Measurements from ENCODE around the gene HTT-AS.
"Not testable (repeated sequence)": the region's sequence is repeated elsewhere in the genome, so short reads cannot be mapped to it uniquely, and the experiment has no call there.

The HTT-AS gene

DNA sequence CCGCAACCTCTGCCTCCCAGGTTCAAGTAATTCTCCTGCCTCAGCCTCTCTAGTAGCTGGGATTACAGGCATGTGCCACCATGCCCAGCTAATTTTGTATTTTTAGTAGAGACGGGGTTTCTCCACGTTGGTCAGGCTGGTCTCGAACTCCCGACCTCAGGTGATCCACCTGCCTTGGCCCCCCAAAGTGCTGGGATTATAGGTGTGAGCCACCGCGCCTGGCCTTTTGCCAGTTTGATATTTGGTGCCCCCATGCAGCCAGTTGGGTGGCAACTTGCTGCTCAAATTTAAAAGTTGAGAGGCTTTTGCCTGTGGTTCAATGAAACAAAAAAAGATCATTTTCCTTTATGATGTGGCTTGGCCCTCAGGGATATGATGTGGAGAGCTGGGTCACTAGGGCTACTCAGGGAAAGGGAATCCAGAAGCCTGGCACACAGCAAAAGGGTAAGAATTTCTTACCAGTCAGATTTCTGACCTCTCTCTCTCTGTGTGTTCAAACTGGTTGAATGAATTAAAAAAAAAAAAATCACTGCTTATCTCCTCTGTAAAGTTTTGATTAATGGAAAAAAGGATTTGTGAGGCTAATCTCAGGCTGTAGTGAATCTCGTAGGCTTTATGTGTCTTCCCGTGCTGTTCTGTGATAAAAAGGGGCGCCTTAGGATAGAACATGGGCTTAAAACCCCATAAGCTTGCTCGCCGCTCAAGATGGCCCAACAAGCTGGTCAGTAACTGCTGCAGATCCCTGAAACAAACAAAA lies 23.0 kb downstream of the HTT-AS start:
- not testable (repeated sequence) for DNase-seq

DNA sequence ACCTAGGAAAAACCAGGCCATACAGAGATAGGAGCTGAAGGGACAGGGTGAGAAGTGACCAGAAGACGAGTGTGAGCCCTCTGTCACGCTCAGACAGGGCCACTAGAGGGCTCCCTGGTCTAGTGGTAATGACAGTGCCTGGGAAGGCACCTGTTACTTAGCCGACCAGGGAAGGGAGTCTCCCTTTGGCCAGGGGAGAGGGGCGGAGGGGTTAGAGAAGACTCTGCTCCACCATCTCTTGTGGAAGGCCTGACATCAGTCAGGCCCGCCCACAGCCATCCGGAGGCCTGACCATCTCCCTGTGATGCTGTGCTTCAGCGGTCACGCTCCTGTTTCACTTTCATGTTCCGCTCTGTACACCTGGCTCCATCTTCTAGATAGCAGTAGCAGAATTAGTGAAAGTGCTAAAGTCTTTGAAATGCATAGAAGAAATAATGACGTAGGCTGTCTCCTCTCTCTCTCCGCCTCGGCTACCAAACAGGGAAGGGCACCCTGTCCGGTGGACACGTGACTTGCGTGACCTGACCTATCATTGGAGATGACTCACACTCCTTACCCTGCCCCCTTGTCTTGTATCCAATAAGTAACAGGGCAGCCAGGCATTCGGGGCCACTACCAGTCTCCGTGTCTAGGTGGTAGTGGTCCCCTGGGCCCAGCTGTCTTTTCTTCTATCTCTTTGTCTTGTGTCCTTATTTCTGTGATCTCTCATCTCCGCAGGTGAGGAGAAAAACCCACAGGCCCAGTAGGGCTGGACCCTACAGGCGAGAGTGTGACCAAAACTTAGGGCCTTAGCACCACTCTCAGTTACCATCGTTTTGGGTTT lies 26.7 kb downstream of the HTT-AS start:
- peak; percentile 38 for DNase-seq

DNA sequence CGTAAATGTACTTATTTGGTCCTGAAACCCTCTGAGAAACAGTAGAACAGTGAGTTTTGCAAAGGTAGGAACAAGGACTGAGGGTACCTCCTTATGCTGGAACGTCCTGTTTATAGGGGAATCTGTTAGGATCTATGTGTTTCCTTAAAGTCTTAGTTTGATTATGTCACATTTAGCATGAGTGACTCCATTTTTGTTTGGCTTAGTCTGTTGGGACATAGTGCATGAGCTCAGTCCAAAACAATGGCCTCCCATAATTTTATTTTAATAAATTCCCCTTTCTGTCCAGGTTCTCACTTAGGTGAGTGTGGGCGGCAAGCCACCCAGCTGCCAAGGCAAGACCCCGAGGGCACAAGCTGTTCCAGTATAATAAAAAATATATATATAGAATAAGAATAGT lies 27.7 kb downstream of the HTT-AS start:
- no peak for DNase-seq

DNA sequence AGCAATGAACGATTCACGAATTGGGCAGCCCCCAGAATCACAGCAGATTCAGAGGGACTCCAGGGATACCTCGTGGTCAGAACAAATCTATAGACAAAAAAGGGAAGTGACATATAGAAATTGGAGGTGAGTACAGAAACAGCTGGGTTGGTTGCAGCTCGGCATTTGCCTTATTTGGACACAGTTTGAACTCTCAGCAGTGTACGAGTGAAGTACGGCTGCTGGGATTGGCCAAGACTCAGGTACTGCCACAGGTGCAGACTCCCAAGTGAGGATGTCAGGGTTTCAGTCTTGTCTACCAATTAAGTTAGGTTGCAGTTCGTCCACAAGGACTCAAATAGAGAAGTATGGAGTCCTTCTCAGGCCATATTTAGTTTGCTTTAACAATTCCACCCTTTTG lies 28.2 kb downstream of the HTT-AS start:
- DNase-seq = no peak

DNA sequence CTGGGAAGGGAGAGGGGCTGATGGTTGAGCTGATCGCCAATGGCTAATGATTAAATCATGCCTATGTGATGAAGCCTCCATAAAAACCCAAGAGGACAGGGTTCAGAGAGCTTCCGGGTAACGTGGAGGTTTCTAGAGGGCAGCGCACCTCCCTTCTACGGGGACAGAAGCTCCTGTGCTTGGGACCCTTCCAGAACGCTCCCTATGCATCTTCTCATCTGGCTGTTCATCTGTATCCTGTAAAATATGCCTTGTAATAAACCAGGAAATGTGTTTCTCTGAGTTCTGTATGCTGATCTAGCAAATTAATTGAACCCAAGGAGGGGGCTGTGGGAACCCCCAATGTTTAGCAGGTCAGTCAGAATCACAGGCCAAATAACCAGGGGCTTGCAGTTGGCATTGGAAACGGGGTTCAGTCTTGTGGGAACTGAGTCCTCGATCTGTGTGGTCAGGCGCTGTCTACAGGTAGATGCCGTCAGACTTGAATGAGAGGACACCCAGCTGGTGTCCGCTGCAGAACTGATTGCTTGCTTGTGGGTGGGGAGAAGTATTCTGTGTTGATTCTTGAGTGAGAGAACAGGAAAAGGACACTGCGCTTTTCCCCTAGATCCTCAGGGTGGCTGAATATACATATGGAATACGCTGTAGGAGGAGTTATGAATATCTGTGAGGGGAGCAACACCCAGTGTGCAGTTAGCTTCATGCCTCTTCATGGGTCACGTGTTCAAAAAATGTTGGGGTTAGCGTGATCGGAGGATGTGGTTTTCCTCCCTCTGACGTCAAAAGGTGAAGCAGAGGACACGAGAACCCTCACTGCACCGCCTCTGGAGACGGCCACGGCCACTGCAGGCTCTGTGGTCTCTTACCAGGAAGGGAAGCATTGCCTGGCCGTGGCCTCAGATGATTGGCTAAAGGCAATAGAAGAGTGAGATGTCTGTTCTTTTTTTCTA lies 29.2 kb downstream of the HTT-AS start:
- DNase-seq = no peak

DNA sequence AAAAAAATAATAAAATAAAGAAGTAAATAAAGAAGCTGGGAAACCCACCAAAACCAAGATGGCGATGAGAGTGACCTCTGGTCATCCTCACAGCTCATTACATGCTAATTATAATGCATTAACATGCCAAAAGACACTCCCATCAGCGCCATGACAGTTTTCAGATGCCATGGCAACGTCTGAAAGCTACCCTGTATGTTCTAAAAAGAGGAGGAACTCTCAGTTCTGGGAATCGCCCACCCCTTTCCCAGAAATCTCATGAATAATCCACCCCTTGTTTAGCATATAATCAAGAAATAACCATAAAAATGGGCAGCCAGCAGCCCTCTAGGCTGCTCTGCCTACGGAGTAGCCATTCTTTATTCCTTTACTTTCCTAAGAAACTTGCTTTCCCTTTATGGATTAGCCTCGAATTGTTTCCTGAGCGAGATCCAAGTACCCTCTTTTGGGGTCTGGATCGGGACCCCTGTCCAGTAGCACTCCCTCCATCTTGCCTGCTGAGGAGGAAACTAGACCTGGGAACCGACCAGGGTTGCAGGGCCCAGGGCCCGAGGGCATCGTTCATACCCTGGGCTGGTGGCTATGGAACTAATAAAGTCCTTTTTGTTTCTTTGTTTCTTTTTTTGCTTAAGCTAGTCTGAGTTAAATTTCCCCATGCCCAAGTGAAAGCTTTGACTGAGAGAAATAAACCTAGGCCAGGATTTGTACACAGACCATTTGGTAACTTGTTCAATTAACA lies 30.9 kb downstream of the HTT-AS start:
- DNase-seq = no peak

DNA sequence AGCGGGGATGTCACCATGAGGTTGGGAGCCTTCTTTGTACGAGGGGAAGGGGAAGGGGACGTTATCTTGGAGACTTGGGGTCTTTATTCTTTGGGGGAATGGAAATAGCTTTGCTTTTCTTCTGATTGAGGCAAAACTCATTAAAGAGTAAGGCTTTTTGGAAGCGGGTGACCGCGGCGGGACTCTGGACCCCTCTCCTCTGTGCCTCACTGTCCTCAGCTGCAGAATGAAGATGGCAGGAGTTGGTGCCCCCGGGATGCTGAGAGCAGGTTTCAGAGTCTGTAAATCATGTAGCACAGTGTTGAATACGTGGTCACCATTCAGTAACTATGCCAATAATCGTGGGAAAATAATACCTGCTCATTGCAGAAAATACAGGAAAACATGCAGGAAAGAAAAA lies 32.1 kb downstream of the HTT-AS start:
- no peak for DNase-seq

DNA sequence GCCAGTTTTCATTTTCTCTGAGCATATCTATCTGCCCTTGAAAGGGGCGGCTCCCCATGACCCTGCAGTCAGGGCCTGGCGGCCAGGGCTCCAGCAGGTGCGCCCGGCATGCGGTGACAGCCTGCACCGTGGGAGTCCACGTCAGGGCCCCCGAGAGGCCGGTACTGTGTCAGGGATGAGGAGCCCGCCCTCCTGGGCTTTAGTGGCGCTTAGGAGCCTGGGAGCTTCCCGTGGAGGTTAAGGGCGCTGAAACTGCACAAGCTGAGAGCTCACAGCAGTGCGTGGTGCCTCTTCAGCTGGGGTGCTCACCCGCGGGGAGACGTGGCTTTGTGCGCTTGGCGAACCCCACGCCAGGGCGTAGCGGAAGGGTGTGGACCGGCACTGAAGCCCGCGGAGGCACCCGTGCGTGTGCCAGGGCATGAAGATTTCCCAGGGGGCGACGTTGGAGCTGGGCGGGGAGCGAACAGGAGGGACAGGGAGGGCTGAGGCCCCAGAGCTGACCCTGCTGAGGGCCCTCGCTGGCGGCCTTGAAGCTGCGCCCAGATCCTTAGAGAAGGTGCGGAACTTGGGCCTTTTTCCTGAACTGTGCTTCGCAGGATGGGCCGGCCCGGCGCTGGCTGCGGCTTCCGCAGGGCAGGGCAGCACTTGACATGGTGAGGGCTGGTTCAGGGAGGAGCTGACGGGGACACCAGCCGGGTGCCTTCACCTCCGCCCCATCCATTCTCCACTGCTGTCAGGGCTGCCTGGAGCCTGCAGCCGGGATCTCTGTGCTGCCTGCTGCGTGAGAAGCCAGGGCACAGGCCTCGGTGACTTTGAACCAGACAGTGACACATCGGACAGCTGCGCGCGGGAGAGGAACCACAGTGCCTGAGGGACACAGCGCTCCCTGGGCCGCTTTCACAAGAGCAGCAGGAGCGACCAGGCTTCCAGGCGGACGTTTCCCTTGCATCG lies 32.9 kb downstream of the HTT-AS start:
- DNase-seq = peak; percentile 71

DNA sequence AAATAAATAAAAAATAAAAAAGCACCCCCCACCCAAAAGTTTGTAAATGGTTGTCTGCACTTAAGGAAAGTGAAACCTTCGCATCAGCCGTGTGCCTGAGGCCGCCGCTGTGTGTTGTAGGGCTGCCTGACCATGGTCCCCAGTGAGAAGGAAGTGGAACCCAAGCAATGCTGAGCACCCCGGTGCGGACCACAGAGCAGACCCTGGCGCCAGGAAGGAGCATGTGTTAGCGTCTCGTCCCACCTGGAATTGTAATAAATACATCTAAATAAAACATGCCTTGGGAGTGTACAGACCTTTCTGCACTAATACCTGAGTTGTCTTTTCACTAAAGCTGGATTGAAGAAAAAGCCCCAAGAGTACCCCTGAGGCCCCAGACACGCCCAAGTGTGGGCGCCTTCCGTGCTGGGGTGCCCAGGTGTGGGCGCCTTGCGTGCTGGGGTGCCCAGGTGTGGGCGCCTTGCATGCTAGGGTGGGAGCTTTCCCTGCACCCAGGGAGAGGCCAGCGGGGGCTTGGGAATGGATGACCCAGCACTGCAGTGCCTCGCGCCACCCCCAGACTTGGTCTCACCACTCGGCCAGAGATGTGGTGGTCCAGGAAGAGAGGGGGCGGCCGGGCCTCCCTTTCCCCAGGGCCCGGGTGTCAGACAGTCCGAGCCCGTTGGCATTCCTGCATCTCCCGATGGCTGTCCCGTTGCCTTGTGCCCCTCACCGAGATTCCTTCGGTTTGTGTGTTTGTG lies 33.7 kb downstream of the HTT-AS start:
- no peak for DNase-seq

DNA sequence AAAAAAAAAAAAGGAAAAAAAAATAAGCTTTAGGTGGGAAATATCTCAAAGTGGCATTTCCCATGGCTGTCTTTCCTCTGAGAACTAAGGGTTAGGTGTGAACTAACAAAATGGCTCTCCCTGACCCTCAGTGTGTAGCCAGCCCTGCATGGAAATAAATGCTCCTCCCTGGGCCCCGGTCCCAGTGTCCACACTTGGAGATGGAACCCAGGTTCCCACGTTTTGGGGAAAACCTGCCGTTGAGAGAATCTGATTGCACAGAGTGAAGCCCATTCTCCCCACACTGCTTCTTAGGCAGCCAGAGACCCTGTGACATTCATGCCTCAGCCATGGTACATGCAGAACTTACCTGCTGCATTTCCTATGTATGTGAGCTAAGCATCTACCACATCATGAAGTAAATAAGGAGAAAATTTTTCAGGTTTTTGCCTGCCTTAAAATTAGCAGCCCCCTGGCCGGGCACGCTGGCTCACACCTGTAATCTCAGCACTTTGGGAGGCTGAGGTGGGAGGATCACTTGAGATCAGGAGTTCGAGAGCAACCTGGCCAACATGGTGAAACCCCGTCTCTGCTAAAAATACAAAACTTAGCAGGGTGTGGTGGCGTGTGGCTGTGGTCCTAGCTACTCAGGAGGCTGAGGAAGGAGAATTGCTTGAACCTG lies 34.5 kb downstream of the HTT-AS start:
- DNase-seq = no peak

DNA sequence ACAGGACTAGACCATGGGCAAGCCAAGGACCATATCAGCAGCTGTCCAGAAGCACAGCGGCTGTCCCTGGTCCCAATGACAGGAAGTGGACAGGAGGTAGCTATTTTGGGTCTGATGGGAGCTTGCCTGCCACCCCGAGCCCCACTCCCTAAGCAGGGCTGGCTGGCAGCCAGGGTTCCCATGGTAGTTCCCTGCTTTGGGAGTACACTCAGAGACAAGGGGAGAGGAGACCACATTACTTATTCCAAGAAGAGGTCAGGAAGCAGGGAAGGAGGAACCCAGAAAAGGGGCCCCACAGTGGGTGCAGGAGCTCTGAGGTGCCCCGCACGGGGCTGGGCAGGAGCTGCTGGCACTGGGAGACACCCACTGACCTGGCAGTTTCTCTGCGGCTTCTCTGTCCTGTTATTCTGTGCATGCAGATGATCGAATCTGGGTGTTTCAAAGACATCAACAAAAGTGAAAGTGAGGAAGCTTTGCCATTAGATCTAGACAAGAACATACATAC lies 36.3 kb downstream of the HTT-AS start:
- DNase-seq = no peak

DNA sequence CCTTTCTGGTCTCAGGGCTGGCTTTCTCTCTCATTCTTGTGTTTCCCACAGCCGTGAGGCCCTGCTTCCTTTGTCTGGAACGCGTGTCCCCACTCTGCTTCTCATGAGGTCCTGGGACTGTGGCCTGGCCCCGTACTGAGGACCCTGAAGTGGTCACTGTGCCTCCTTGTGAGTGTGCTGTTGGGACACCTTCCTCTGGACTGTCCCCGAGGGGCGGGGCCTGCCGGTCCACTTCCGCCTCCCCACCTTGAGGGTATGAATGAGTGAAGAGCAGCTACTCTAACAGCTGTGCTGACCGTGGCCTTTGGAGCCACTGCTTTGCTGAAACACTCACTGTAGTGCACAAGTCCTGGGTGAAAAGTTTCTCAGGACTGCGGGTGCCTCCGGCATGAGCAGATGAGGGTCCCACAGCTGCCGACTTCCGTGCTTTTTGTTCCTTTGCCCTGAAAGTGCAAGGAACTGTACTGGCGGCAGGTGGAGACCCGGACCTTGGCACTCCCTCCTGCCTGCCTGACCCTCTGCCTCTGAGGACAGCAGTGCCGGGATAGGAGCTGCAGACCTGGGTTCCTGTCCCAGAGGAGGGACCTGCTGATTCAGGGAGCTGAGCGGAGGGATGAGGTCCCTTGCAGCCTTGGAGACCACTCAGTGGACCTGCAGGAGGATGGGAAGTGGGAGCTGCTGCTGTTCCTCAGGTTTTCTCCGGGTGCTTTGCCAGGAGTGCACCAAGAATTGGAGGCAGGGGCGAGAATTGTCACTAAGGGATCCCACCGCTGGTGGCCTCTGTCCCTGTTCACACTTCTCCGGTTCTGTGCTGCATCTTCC lies 38.0 kb downstream of the HTT-AS start:
- no peak for DNase-seq

DNA sequence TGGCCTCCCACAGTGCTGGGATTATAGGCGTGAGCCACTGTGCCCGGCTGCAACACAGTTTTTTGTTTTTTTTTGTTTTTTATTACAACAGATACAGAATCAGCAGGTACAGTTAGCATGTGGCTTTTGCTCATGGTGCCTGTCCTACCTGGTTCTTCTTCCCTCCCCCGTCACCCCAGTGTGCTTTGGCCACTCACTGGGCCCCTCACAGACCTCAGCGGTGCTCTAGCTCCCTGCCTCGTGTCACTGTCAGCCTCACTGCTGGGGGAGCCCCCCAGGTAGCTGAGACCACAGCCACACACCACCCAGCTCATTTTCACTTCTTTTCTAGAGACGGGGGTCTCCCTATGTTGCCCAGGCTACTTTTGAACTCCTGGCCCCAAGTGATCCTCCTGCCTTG lies 38.7 kb downstream of the HTT-AS start:
- no peak for DNase-seq

DNA sequence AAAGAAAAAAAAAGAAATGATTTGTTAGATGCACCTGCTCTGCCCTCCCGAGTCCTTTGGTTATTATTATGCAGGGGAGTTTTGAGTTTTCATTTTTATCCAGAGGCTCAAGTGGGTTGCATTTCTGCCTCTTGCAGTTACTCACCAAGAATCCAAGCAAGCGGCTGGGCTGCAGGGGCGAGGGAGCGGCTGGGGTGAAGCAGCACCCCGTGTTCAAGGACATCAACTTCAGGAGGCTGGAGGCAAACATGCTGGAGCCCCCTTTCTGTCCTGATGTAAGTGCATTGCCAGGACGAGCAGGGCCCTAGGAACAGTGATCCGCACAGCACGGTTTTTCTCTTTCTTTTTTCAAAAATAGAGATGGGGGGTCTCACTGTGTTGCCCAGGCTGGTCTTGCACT lies 39.1 kb downstream of the HTT-AS start:
- DNase-seq = no peak

DNA sequence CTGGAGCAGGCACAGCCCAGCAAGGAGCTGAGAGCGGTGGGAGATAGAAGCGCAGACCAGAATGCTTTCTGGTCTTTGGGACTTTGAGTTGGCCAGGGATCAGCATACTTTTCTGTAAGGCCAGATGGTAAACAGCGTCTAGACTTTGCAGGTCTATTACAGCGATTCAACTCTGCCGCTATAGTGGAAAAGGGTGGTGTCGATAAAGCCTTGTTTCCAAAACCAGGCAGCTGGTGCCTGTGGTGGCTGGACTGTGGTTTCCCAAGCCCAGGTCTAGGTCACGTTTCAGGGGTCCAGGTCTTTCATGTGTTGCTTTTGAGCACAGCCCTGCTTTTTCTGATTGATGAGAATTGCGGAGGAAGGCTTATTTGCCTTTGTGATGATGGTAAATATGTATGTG lies 40.1 kb downstream of the HTT-AS start:
- no peak for DNase-seq

DNA sequence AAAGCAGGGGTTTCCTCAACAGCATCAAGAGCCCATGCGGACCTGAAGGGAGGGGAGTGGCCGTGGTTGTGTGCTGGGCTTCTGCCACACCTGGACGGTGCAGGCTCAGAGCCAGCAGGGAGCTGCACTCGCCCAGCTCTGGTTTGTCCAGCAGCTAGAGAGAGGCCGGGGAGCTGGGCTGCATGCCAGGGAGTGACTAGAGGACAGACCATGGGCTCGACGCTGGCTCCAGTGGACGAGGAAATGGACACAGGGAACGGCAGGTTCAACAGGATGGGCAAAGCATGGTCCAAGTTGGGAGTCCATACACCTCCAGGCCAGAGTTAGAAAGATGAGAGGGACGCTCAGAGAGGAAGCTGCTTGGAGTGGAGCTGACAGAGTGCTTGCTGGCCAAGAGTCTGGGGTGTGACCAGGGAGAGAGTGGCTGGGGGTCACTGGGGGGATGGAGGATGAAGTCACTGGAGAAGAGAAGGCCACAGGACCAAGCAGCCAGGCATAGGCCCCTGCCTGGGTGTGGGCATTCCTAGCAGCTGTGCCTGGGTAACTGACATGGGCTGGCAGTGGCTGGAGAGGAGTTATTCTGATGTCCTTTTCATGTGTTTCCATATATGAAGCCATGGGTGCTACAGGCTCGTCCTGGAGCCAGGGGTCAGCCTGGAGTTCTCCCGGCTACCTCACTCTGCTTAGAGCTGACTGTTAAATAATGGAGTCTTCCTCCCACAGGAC lies 42.8 kb downstream of the HTT-AS start:
- no peak for DNase-seq

DNA sequence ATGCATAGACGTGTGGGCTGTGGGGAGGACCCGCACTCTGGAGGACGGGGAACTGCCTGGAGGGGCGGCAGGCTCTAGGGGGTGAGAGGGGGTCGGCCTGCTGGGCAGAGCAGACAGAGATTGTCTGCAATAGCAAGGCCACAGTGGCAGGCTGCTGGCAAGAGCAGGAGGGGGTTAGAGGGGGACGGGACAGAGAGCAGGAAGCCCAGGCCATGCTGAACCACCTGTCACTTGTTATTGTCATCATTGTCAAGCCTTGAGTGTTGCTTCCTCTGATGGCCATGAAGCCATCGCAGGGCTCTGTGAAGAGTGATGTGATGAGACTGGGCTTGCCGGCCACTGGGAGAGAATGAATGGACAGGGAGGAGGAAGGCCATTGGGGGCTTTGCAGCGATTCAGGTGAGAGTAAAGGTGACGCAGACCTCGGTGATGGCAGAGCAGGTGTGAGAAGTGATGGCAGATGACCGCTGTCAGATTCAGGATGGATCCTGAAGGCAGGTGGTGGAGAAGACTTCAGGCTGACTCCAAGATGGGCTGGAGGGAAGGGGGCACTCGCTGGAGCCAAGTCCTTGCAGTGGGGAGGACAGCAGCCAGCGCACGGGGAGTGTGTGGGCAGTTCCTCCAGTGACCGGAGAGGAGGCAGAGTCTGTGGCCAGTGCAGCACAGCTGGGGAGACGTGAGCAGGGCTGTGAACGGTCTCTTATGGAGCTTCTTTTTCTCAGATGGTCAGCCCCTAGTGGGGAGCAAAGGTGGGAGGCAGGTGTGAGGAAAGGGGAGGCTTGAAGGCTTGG lies 43.6 kb downstream of the HTT-AS start:
- DNase-seq = no peak

Measured in right kidney (tissue), 1 donor.